HepG2 (cell line): ENCODE data around the gene POLR1F. TPM values are rescaled to one million over a fixed set of nuclear protein-coding genes. Genes with fewer than 3 reads are reported as not detected.
"Not testable (repeated sequence)": the region's sequence is repeated elsewhere in the genome, so short reads cannot be mapped to it uniquely, and the experiment has no call there.

ENCODE experiments used
- ATAC-seq: fragments of 200-7000 bp; cut with Tn5 transposase; 3 replicates; pipeline ENCODE4 v1.9.1; 2020; ENCODE audit warnings: mild to moderate bottlenecking, moderate library complexity
- BruUV-seq: library from RNA; stranded (reverse); fragments of 400-500 nt; replicated peaks from 2 replicates; lab custom pipeline; 2021; lab: Mats Ljungman, UMichigan
- CTCF ChIA-PET: fragments of 300-600 bp; formaldehyde crosslinking; extraction: SDS; loops from one replicate; lab custom pipeline; 2021; ENCODE audit warnings: low total read pairs, inconsistent platforms, low intra/inter-chr PET ratio; lab: Yijun Ruan, JAX
- POLR2A ChIA-PET: fragments of 350-600 bp; sonication (Branson Sonifier 250); formaldehyde crosslinking; loops from one replicate; lab custom pipeline; 2020; ENCODE audit warnings: antibody characterized with exemption, inconsistent platforms; lab: Yijun Ruan, JAX
- DNase-seq: peaks from one replicate; pipeline ENCODE4 v3.0.0-alpha.2; 2015; ENCODE audit warnings: low spot score
- FAIRE-seq: peaks from 3 replicates; lab custom pipeline; 2011; peaks lifted over from hg19 to GRCh38; lab: Jason Lieb, UNC
- H2AFZ ChIP-seq: one replicate; pipeline ENCODE4 v1.6.1; 2011; ENCODE audit warnings: low read length, inconsistent platforms
- H3K27ac ChIP-seq: fragments of 300-600 bp; 3 replicates; pipeline ENCODE4 v1.8.0; 2011; ENCODE audit warnings: mixed run types, mild to moderate bottlenecking, mixed read lengths, low read length, inconsistent platforms; ENCODE audit not compliant: insufficient read depth; ENCODE audit errors: extremely low read length
- H3K27me3 ChIP-seq, 2 experiments: fragments of 200-600 bp in 1 of 2; 2 replicates in 1 of 2; 3 replicates in 1 of 2; pipeline versions ENCODE4 v1.6.0 to v1.8.0; 2011; ENCODE audit warnings: low read length in 2 of 2, mild to moderate bottlenecking in 2 of 2, moderate library complexity in 2 of 2, inconsistent platforms in 1 of 2; ENCODE audit not compliant: insufficient read depth in 2 of 2, control insufficient read depth in 1 of 2
- H3K36me3 ChIP-seq, 2 experiments: fragments of 200-600 bp in 1 of 2; replicated peaks in 1 of 2; 2 replicates in 1 of 2; 3 replicates in 1 of 2; pipeline versions ENCODE4 v1.5.1 to v1.8.0; 2011; ENCODE audit warnings: low read length in 2 of 2, inconsistent platforms in 1 of 2; ENCODE audit not compliant: insufficient read depth in 2 of 2, control insufficient read depth in 1 of 2
- H3K4me1 ChIP-seq: 2 replicates; pipeline ENCODE4 v1.5.1; 2012; ENCODE audit warnings: low read length, inconsistent platforms; ENCODE audit not compliant: insufficient read depth
- H3K4me2 ChIP-seq: 2 replicates; pipeline ENCODE4 v1.6.0; 2011; ENCODE audit warnings: low read depth, low read length, inconsistent platforms
- H3K4me3 ChIP-seq, 3 experiments: fragments of 200-600 bp in 1 of 3; sonication (generic), shearing (Covaris generic) in 1 of 3; replicated peaks in 1 of 3; 2 replicates each; pipeline ENCODE4 v1.5.1; 2011 to 2016; ENCODE audit warnings: low read length in 3 of 3, inconsistent platforms in 2 of 3, low read depth in 2 of 3, mild to moderate bottlenecking in 2 of 3, control low read depth in 1 of 3, mixed read lengths in 1 of 3; ENCODE audit not compliant: insufficient read depth in 1 of 3
- H3K79me2 ChIP-seq: one replicate; pipeline ENCODE4 v1.6.1; 2011; ENCODE audit warnings: low read length, inconsistent platforms; ENCODE audit not compliant: insufficient read depth
- H3K9ac ChIP-seq: 2 replicates; pipeline ENCODE4 v1.6.0; 2011; ENCODE audit warnings: mild to moderate bottlenecking, low read depth, low read length, inconsistent platforms; ENCODE audit not compliant: insufficient read depth
- H3K9me3 ChIP-seq: 2 replicates; pipeline ENCODE4 v1.5.1; 2012; ENCODE audit warnings: mild to moderate bottlenecking, low read length
- H4K20me1 ChIP-seq: 2 replicates; pipeline ENCODE4 v1.6.0; 2011; ENCODE audit warnings: inconsistent platforms, mild to moderate bottlenecking, low read length, moderate library complexity; ENCODE audit not compliant: insufficient read depth
- TEAD3 ChIP-seq: optimal IDR thresholded peaks from 2 replicates; pipeline ENCODE3; 2016; ENCODE audit warnings: borderline replicate concordance
- ZNF644 ChIP-seq: IDR thresholded peaks from 2 replicates; pipeline ENCODE4 v1.6.1; 2016; ENCODE audit warnings: low read depth
- WGBS: methylation state at CpG from one replicate; pipeline ENCODE4 v1.1.6; 2017; ENCODE audit warnings: low lambda C conversion rate; 5-methylcytosine and 5-hydroxymethylcytosine counted together
- in situ Hi-C: cut with HindIII; loops from 2 replicates; pipeline ENCODE4 v1.10.0; 2017; ENCODE audit warnings: low pct_unique_long_range_greater_than_20kb; ENCODE audit not compliant: extremely low pct_ligation_motif_present
- intact Hi-C: fragments of 100-400 bp; cut with micrococcal nuclease; formaldehyde crosslinking; loops from one replicate; pipeline ENCODE4 v1.10.0; 2022; ENCODE audit not compliant: unreplicated experiment
- polyA plus RNA-seq, 8 experiments: library from polyadenylated mRNA; depleted of rRNA in 3 of 8; stranded (reverse) in 7 of 8; unstranded in 1 of 8; fragments of >200 nt; fragmentation: Illumina TruSeq in 4 of 8; extraction: Trizol in 4 of 8; gene quantifications; 2 replicates each; pipeline versions ENCODE4 v1.2.1 to v1.2.3, GENCODE V29; 2011 to 2016; ENCODE audit warnings: low read depth in 4 of 8, missing spikeins in 1 of 8, mixed read lengths in 1 of 8; ENCODE audit not compliant: insufficient read depth in 1 of 8
- total RNA-seq, 5 experiments: library from RNA; depleted of rRNA; stranded (reverse); fragments of >200 nt; fragmentation: Illumina TruSeq; extraction: Trizol; gene quantifications; 2 replicates each; pipeline ENCODE4 v1.2.3, GENCODE V29; 2016; ENCODE audit warnings: low read depth in 1 of 5
- TF ChIP-seq, protein P1 (sequence below): sonication (generic); formaldehyde crosslinking; IDR thresholded peaks from 2 replicates; pipeline ENCODE4 v1.4.0; 2020; ENCODE audit warnings: missing genetic modification reagents, low read depth, mild to moderate bottlenecking, borderline replicate concordance
- TF ChIP-seq, protein P2 (sequence below): sonication (generic); formaldehyde crosslinking; IDR thresholded peaks from 2 replicates; pipeline ENCODE4 v1.4.0; 2020; ENCODE audit warnings: missing genetic modification reagents, borderline replicate concordance

Gene POLR1F
- total and polyA plus RNA-seq, 2 of the 13 experiments (the other 11 are each of a cell fraction or from before 2014, with no cell fraction given), result 8.0 to 14.9 TPM

DNA sequence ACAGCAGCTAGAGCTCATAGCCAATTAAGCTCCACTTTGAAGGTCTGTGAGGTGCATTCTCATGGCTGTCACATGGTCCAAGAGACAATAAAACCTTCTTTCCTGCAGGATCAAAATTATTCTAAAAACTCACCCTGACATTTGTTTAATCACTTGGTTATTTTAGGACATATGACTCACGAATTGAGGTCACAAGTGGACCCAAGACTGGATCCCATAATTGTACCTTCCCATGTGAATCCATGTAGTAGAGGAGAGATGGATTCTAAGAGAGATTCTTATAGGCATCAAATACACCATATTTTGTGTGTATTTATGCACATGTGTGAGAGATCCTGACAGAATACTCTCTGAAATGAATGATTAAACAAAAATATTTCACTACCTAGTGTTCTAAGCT is 18.1 kb downstream of the POLR1F start (continued):
- TF ChIP-seq, protein P1, sequence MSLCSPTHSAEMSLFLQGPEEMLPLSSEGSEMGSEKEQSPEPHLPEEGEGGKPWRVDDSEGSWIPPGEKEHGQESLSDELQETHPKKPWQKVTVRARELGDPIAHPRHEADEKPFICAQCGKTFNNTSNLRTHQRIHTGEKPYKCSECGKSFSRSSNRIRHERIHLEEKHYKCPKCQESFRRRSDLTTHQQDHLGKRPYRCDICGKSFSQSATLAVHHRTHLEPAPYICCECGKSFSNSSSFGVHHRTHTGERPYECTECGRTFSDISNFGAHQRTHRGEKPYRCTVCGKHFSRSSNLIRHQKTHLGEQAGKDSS (CRISPR knock-in tag), result no peak
- TF ChIP-seq TEAD3, result no peak

DNA sequence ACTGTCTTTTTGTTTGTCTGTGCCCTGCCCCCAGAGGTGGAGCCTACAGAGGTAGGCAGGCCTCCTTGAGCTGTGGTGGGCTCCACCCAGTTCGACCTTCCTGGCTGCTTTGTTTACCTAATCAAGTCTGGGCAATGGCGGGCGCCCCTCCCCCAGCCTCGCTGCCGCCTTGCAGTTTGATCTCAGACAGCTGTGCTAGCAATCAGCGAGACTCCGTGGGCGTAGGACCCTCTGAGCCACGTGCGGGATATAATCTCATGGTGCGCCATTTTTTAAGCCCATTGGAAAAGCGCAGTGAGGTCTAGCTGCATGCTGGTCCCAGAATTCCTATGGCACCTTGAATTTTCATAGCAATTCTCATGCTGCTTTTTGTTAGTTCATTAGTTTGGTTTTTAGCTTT is 19.7 kb downstream of the POLR1F start:
- intact Hi-C loops, in situ Hi-C loops, H4K20me1 ChIP-seq, FAIRE-seq, H3K9me3 ChIP-seq, H2AFZ ChIP-seq, H3K4me3 ChIP-seq, H3K4me1 ChIP-seq, CTCF ChIA-PET, ATAC-seq, DNase-seq, H3K27me3 ChIP-seq, H3K27ac ChIP-seq, H3K36me3 ChIP-seq, BruUV-seq, H3K79me2 ChIP-seq, POLR2A ChIA-PET, H3K9ac ChIP-seq: not testable (repeated sequence)
- peak overlapping the region; percentile 42; the same call in 1 of the 2 replicates for H3K4me2 ChIP-seq
- WGBS, result 26% methylated on average over 4 of the region's 12 CpGs
- 0 out of 2 replicates have a peak, but pooled peaks have one; percentile 21 for TF ChIP-seq ZNF644 (CRISPR knock-in tag)
- TF ChIP-seq, protein P2, sequence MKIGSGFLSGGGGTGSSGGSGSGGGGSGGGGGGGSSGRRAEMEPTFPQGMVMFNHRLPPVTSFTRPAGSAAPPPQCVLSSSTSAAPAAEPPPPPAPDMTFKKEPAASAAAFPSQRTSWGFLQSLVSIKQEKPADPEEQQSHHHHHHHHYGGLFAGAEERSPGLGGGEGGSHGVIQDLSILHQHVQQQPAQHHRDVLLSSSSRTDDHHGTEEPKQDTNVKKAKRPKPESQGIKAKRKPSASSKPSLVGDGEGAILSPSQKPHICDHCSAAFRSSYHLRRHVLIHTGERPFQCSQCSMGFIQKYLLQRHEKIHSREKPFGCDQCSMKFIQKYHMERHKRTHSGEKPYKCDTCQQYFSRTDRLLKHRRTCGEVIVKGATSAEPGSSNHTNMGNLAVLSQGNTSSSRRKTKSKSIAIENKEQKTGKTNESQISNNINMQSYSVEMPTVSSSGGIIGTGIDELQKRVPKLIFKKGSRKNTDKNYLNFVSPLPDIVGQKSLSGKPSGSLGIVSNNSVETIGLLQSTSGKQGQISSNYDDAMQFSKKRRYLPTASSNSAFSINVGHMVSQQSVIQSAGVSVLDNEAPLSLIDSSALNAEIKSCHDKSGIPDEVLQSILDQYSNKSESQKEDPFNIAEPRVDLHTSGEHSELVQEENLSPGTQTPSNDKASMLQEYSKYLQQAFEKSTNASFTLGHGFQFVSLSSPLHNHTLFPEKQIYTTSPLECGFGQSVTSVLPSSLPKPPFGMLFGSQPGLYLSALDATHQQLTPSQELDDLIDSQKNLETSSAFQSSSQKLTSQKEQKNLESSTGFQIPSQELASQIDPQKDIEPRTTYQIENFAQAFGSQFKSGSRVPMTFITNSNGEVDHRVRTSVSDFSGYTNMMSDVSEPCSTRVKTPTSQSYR (CRISPR knock-in tag), result peak; percentile 67; the same call in 1 of the 2 replicates
